Gastroesophageal sphincter (tissue), 3 donors: ENCODE measurements around the gene WDR81.
"Not testable (repeated sequence)": the region's sequence is repeated elsewhere in the genome, so short reads cannot be mapped to it uniquely, and the experiment has no call there.

ENCODE experiments used
- POLR2AphosphoS5 ChIP-seq: sonication (generic); formaldehyde crosslinking; IDR thresholded peaks from one replicate; pipeline ENCODE4 v1.6.1; 2017; ENCODE audit warnings: antibody characterized with exemption
- TF ChIP-seq, protein P1 (sequence below), 4 experiments: fragments of 200-600 bp in 2 of 4; fragments of 450-650 bp in 2 of 4; sonication (generic) in 1 of 4; IDR thresholded peaks; one replicate each; pipeline ENCODE4 v1.5.1; 2017 to 2019; ENCODE audit warnings: antibody characterized with exemption in 4 of 4, mild to moderate bottlenecking in 2 of 4, moderate library complexity in 2 of 4

DNA sequence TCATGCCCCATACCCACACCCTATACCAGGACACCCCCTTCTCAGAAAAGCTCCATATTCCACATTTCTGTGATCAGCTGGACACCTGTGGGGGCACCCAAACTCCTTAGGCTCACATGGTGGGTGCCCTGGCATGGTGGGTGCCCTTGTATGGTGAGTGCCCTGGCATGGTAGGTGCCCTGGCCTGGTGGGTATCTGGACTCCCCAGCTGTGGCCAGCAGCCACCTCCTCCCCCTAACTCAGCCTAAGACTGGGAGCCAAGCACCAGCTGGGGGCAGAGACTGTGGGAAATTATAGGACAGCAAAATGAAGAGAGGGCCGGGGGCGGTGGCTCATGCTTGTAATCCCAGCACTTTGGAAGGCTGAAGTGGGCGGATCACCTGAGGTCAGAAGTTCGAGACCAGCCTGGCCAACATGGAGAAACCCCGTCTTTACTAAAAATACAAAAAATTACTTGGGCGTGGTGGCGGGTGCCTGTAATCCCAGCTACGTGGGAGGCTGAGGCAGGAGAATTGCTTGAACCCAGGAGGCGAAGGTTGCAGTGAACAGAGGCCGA, 15.6 kb upstream of the WDR81 start:
- TF ChIP-seq, protein P1, sequence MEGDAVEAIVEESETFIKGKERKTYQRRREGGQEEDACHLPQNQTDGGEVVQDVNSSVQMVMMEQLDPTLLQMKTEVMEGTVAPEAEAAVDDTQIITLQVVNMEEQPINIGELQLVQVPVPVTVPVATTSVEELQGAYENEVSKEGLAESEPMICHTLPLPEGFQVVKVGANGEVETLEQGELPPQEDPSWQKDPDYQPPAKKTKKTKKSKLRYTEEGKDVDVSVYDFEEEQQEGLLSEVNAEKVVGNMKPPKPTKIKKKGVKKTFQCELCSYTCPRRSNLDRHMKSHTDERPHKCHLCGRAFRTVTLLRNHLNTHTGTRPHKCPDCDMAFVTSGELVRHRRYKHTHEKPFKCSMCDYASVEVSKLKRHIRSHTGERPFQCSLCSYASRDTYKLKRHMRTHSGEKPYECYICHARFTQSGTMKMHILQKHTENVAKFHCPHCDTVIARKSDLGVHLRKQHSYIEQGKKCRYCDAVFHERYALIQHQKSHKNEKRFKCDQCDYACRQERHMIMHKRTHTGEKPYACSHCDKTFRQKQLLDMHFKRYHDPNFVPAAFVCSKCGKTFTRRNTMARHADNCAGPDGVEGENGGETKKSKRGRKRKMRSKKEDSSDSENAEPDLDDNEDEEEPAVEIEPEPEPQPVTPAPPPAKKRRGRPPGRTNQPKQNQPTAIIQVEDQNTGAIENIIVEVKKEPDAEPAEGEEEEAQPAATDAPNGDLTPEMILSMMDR (IDR thresholded peaks at IDR 0.05): not testable (repeated sequence)
- not testable (repeated sequence) for TF ChIP-seq POLR2AphosphoS5
